ENCODE data around the gene MYL5. TPM values are rescaled to one million over a fixed set of nuclear protein-coding genes. Genes with fewer than 3 reads are reported as not detected.

Gene MYL5
- total and polyA plus RNA-seq, 2 of the 13 experiments (the other 11 are each of a cell fraction or from before 2014, with no cell fraction given) = 6.5 to 16.0 TPM

DNA sequence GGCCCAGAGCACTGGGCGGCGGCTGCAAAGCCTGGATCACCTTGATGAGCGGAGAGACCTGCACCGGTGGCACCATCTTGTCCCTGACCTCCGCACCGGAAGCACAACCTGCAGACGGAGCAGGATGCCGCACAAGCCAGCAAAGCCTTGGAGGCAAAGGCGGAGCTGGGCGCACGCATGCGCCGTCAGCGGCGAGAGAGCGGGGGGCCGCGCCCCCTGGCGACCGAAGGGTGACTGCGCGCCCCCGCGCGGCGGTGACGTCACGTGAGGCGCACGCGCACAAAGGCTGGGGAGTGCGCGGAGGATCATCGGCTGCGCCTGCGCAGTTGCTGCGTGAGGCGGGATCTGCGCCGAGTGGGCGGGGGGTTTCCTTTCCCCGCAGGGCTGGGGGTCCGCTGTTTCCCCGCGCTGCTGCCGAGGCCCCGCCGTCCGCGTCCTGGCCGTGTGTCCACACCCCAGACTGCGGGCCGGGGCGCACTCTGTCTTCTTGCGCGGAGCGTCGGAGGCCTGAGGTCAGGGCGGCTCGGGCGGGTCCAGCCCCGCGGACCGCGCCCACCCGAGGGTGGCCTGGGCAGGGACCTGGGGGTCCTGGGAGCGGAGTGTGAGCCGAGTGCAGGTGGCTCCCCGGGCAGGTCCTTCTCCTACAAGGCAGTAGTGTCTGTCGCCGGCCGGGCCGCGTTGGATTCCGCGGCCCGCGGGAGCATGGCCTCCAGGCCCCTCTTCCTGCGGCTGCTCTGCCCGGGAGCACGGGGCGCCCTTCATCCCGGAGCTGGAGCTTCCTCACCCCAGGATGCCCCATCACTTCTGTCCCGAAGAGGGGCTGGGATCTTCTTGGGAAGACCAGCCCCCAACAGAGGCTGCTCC lies at the start of gene MYL5, which contains the start of gene ATP5ME (continued):
- TF ChIP-seq, protein P1, sequence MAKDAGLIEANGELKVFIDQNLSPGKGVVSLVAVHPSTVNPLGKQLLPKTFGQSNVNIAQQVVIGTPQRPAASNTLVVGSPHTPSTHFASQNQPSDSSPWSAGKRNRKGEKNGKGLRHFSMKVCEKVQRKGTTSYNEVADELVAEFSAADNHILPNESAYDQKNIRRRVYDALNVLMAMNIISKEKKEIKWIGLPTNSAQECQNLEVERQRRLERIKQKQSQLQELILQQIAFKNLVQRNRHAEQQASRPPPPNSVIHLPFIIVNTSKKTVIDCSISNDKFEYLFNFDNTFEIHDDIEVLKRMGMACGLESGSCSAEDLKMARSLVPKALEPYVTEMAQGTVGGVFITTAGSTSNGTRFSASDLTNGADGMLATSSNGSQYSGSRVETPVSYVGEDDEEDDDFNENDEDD (CRISPR knock-in tag; IDR thresholded peaks at IDR 0.05; ENCODE audit: borderline replicate concordance) = peak; percentile 75; the same call in 1 of the 2 replicates
- TF ChIP-seq SPEN (CRISPR knock-in tag; IDR thresholded peaks at IDR 0.05; ENCODE audit: low read depth) (peak; percentile 79; the same call in 1 of the 2 replicates), ZNF282 (IDR thresholded peaks at IDR 0.05; ENCODE audit: partially characterized antibody) (no peak), ZNF24 (IDR thresholded peaks at IDR 0.05) (no peak), AHR (CRISPR knock-in tag; IDR thresholded peaks at IDR 0.05) (peak; percentile 43; the same call in 1 of the 2 replicates), KLF11 (CRISPR knock-in tag; IDR thresholded peaks at IDR 0.05) (no peak), ZNF430 (CRISPR knock-in tag; IDR thresholded peaks at IDR 0.05) (no peak; the same call in 1 of the 2 replicates), SIX1 (CRISPR knock-in tag; IDR thresholded peaks at IDR 0.05; ENCODE audit: borderline replicate concordance) (no peak), ZNF652 (CRISPR knock-in tag; IDR thresholded peaks at IDR 0.05; ENCODE audit: borderline replicate concordance, low read depth) (no peak), REL (CRISPR knock-in tag; conservative IDR thresholded peaks at IDR 0.05) (0 out of 2 replicates have a peak, but pooled peaks have one; percentile 43), ZNF264 (CRISPR knock-in tag; IDR thresholded peaks at IDR 0.05) (no peak), ZMYM4 (CRISPR knock-in tag; IDR thresholded peaks at IDR 0.05) (peak; percentile 54; the same call in 1 of the 2 replicates), ATF4 (CRISPR knock-in tag; IDR thresholded peaks at IDR 0.05) (no peak), XRCC5 (optimal IDR thresholded peaks at IDR 0.05; ENCODE audit: low read length) (peak; percentile 90)
- TF ChIP-seq, protein P2, sequence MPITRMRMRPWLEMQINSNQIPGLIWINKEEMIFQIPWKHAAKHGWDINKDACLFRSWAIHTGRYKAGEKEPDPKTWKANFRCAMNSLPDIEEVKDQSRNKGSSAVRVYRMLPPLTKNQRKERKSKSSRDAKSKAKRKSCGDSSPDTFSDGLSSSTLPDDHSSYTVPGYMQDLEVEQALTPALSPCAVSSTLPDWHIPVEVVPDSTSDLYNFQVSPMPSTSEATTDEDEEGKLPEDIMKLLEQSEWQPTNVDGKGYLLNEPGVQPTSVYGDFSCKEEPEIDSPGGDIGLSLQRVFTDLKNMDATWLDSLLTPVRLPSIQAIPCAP (CRISPR knock-in tag; IDR thresholded peaks at IDR 0.05; ENCODE audit: low read depth) = no peak
- TF ChIP-seq, protein P3, sequence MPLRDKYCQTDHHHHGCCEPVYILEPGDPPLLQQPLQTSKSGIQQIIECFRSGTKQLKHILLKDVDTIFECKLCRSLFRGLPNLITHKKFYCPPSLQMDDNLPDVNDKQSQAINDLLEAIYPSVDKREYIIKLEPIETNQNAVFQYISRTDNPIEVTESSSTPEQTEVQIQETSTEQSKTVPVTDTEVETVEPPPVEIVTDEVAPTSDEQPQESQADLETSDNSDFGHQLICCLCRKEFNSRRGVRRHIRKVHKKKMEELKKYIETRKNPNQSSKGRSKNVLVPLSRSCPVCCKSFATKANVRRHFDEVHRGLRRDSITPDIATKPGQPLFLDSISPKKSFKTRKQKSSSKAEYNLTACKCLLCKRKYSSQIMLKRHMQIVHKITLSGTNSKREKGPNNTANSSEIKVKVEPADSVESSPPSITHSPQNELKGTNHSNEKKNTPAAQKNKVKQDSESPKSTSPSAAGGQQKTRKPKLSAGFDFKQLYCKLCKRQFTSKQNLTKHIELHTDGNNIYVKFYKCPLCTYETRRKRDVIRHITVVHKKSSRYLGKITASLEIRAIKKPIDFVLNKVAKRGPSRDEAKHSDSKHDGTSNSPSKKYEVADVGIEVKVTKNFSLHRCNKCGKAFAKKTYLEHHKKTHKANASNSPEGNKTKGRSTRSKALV (CRISPR knock-in tag; IDR thresholded peaks at IDR 0.05) = no peak
- TF ChIP-seq, protein P4, sequence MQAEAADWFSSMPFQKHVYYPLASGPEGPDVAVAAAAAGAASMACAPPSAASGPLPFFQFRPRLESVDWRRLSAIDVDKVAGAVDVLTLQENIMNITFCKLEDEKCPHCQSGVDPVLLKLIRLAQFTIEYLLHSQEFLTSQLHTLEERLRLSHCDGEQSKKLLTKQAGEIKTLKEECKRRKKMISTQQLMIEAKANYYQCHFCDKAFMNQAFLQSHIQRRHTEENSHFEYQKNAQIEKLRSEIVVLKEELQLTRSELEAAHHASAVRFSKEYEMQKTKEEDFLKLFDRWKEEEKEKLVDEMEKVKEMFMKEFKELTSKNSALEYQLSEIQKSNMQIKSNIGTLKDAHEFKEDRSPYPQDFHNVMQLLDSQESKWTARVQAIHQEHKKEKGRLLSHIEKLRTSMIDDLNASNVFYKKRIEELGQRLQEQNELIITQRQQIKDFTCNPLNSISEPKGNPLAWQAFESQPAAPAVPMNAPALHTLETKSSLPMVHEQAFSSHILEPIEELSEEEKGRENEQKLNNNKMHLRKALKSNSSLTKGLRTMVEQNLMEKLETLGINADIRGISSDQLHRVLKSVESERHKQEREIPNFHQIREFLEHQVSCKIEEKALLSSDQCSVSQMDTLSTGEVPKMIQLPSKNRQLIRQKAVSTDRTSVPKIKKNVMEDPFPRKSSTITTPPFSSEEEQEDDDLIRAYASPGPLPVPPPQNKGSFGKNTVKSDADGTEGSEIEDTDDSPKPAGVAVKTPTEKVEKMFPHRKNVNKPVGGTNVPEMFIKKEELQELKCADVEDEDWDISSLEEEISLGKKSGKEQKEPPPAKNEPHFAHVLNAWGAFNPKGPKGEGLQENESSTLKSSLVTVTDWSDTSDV (CRISPR knock-in tag; IDR thresholded peaks at IDR 0.05) = peak; percentile 90; the same call in 1 of the 2 replicates
- TF ChIP-seq, protein P5, sequence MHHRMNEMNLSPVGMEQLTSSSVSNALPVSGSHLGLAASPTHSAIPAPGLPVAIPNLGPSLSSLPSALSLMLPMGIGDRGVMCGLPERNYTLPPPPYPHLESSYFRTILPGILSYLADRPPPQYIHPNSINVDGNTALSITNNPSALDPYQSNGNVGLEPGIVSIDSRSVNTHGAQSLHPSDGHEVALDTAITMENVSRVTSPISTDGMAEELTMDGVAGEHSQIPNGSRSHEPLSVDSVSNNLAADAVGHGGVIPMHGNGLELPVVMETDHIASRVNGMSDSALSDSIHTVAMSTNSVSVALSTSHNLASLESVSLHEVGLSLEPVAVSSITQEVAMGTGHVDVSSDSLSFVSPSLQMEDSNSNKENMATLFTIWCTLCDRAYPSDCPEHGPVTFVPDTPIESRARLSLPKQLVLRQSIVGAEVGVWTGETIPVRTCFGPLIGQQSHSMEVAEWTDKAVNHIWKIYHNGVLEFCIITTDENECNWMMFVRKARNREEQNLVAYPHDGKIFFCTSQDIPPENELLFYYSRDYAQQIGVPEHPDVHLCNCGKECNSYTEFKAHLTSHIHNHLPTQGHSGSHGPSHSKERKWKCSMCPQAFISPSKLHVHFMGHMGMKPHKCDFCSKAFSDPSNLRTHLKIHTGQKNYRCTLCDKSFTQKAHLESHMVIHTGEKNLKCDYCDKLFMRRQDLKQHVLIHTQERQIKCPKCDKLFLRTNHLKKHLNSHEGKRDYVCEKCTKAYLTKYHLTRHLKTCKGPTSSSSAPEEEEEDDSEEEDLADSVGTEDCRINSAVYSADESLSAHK (CRISPR knock-in tag; IDR thresholded peaks at IDR 0.05; ENCODE audit: borderline replicate concordance) = no peak
